HL-60 (cell line): Measurements from ENCODE around the gene SERPINA5.

Source experiments
- DNase-seq, 2 experiments: peaks; one replicate each; pipeline ENCODE4 v3.0.0-alpha.2; 2010 to 2020; ENCODE audit warnings: low read depth in 1 of 2, low spot score in 1 of 2
- H3K27ac ChIP-seq: fragments of 250-450 bp; sonication (Bioruptor Pico); replicated peaks from 2 replicates; pipeline ENCODE4 v1.5.1; 2020; ENCODE audit warnings: mild to moderate bottlenecking, moderate library complexity
- H3K27me3 ChIP-seq: fragments of 250-450 bp; sonication (Bioruptor Pico); 2 replicates; pipeline ENCODE4 v1.5.1; 2021; ENCODE audit warnings: mild to moderate bottlenecking, moderate library complexity; ENCODE audit not compliant: insufficient read depth, poor library complexity, severe bottlenecking
- H3K4me3 ChIP-seq: replicated peaks from 2 replicates; pipeline ENCODE4 v1.5.1; 2011; ENCODE audit warnings: mild to moderate bottlenecking, control low read depth, low read length; ENCODE audit not compliant: insufficient read depth
- CTCF ChIP-seq: IDR thresholded peaks from one replicate; pipeline ENCODE4 v1.5.1; 2011; ENCODE audit warnings: low read length, control low read depth, inconsistent platforms; ENCODE audit not compliant: insufficient read depth
- GABPA ChIP-seq: IDR thresholded peaks from 2 replicates; pipeline ENCODE4 v1.6.1; 2012; ENCODE audit warnings: low read depth
- POLR2AphosphoS5 ChIP-seq: IDR thresholded peaks from 2 replicates; pipeline ENCODE4 v1.6.1; 2012; ENCODE audit warnings: low read depth
- REST ChIP-seq: IDR thresholded peaks from 2 replicates; pipeline ENCODE4 v1.6.1; 2012; ENCODE audit warnings: low read depth; ENCODE audit not compliant: insufficient replicate concordance
- SPI1 ChIP-seq: IDR thresholded peaks from 2 replicates; pipeline ENCODE4 v1.6.1; 2012; ENCODE audit warnings: low read depth, mild to moderate bottlenecking, borderline replicate concordance

SERPINA5 gene

GRCh38 chr14:94571950-94572349, 9.3 kb upstream of the SERPINA5 start:
- TF ChIP-seq GABPA: no peak
- TF ChIP-seq CTCF: no peak
- no peak for TF ChIP-seq SPI1
- TF ChIP-seq POLR2AphosphoS5: no peak
- TF ChIP-seq REST: no peak
- no peak for DNase-seq
- no peak overlapping the region for H3K4me3 ChIP-seq
- H3K27ac ChIP-seq: no peak overlapping the region
- no peaks in the 10 kb centered on the region for H3K27me3 ChIP-seq

GRCh38 chr14:94572637-94573303, 8.5 kb upstream of the SERPINA5 start:
- no peak for DNase-seq
- H3K4me3 ChIP-seq: no peak overlapping the region
- H3K27me3 ChIP-seq: no peaks in the 10 kb centered on the region
- H3K27ac ChIP-seq: no peak overlapping the region
- TF ChIP-seq CTCF (no peak), REST (no peak), SPI1 (no peak), POLR2AphosphoS5 (no peak), GABPA (no peak)

- DNase-seq: no peak
- Histone ChIP-seq H3K27me3 (no peaks in the 10 kb centered on the region), H3K27ac (no peak overlapping the region), H3K4me3 (no peak overlapping the region)
- no peak for TF ChIP-seq REST
- TF ChIP-seq GABPA: no peak
- TF ChIP-seq POLR2AphosphoS5: no peak
- TF ChIP-seq CTCF: no peak
- TF ChIP-seq SPI1: no peak
Measured at GRCh38 chr14:94573475-94574277, 7.5 kb upstream of the SERPINA5 start.
